GM23248 (cell line): Measurements from ENCODE around the gene SLC49A4.

Source experiments
- EZH2 ChIP-seq: fragments of 200-600 bp; sonication (generic); IDR thresholded peaks from 2 replicates; pipeline ENCODE4 v1.6.1; 2018; ENCODE audit warnings: antibody characterized with exemption, mild to moderate bottlenecking; ENCODE audit not compliant: insufficient read depth, poor library complexity, severe bottlenecking
- EZH2phosphoT487 ChIP-seq: fragments of 200-600 bp; sonication (generic); IDR thresholded peaks from 2 replicates; pipeline ENCODE4 v1.6.1; 2018; ENCODE audit warnings: antibody characterized with exemption, moderate library complexity, mild to moderate bottlenecking, low read depth; ENCODE audit not compliant: insufficient read depth

- TF ChIP-seq EZH2phosphoT487 (no peak), EZH2 (no peak)
Measured at GRCh38 chr3:122784436-122784835, 10.4 kb upstream of the SLC49A4 start.
